H9 (cell line): Measurements from ENCODE around the gene ERC2. TPM values are rescaled to one million over a fixed set of nuclear protein-coding genes. Genes with fewer than 3 reads are reported as not detected.

Experiments
- DNase-seq: peaks from one replicate; pipeline ENCODE4 v3.0.0-alpha.2; 2017
- H2AFZ ChIP-seq: one replicate; pipeline ENCODE4 v1.6.1; 2013; ENCODE audit warnings: mild to moderate bottlenecking, low read length, control low read depth, moderate library complexity
- H2AK5ac ChIP-seq: 2 replicates; pipeline ENCODE4 v1.6.1; 2013; ENCODE audit warnings: low read length, control low read depth, mixed read lengths; ENCODE audit not compliant: insufficient read length
- H2BK120ac ChIP-seq: one replicate; pipeline ENCODE4 v1.6.1; 2013; ENCODE audit warnings: low read depth, mild to moderate bottlenecking, low read length, control low read depth, inconsistent platforms; ENCODE audit not compliant: poor library complexity, severe bottlenecking
- H2BK12ac ChIP-seq: 2 replicates; pipeline ENCODE4 v1.6.1; 2013; ENCODE audit warnings: low read length, control low read depth, mixed read lengths, low read depth; ENCODE audit not compliant: insufficient read length
- H2BK15ac ChIP-seq: 2 replicates; pipeline ENCODE4 v1.6.1; 2013; ENCODE audit warnings: low read depth, low read length, control low read depth
- H2BK20ac ChIP-seq: one replicate; pipeline ENCODE4 v1.6.1; 2013; ENCODE audit warnings: low read depth, mild to moderate bottlenecking, low read length, control low read depth, inconsistent platforms; ENCODE audit not compliant: poor library complexity, severe bottlenecking
- H2BK5ac ChIP-seq: 2 replicates; pipeline ENCODE4 v1.6.1; 2013; ENCODE audit warnings: low read length, control low read depth, mixed read lengths; ENCODE audit not compliant: insufficient read length
- H3K14ac ChIP-seq: 2 replicates; pipeline ENCODE4 v1.6.1; 2013; ENCODE audit warnings: low read length, control low read depth; ENCODE audit not compliant: insufficient read depth
- H3K18ac ChIP-seq: 2 replicates; pipeline ENCODE4 v1.6.1; 2013; ENCODE audit warnings: low read depth, mild to moderate bottlenecking, mixed read lengths, low read length, control low read depth; ENCODE audit not compliant: insufficient read length
- H3K23ac ChIP-seq: 2 replicates; pipeline ENCODE4 v1.6.1; 2013; ENCODE audit warnings: low read length, control low read depth, mixed read lengths, low read depth; ENCODE audit not compliant: insufficient read length
- H3K23me2 ChIP-seq: 2 replicates; pipeline ENCODE4 v1.6.1; 2013; ENCODE audit warnings: low read depth, mild to moderate bottlenecking, mixed read lengths, low read length, control low read depth; ENCODE audit not compliant: insufficient read length, poor library complexity, severe bottlenecking
- H3K27ac ChIP-seq: 2 replicates; pipeline ENCODE4 v1.5.1; 2013; ENCODE audit warnings: low read length, control low read depth, mixed read lengths, low read depth; ENCODE audit not compliant: insufficient read length
- H3K27me3 ChIP-seq: 2 replicates; pipeline ENCODE4 v1.6.1; 2013; ENCODE audit warnings: low read length, control low read depth, inconsistent platforms; ENCODE audit not compliant: insufficient read depth
- H3K4ac ChIP-seq: 2 replicates; pipeline ENCODE4 v1.6.1; 2013; ENCODE audit warnings: low read depth, mild to moderate bottlenecking, control low read depth, inconsistent platforms, low read length, moderate library complexity
- H3K4me1 ChIP-seq: 2 replicates; pipeline ENCODE4 v1.6.1; 2013; ENCODE audit warnings: low read length, control low read depth, inconsistent platforms; ENCODE audit not compliant: insufficient read depth
- H3K4me2 ChIP-seq: 2 replicates; pipeline ENCODE4 v1.6.1; 2013; ENCODE audit warnings: low read length, control low read depth, mixed read lengths; ENCODE audit not compliant: insufficient read length, insufficient read depth
- H3K56ac ChIP-seq: 2 replicates; pipeline ENCODE4 v1.6.1; 2013; ENCODE audit warnings: low read depth, mild to moderate bottlenecking, mixed read lengths, low read length, control low read depth; ENCODE audit not compliant: insufficient read length
- H3K79me1 ChIP-seq: 2 replicates; pipeline ENCODE4 v1.6.1; 2013; ENCODE audit warnings: low read depth, mild to moderate bottlenecking, moderate library complexity, low read length, control low read depth, inconsistent platforms; ENCODE audit not compliant: insufficient read depth, poor library complexity, severe bottlenecking
- H3K79me2 ChIP-seq: 2 replicates; pipeline ENCODE4 v1.6.1; 2013; ENCODE audit warnings: low read length, control low read depth, inconsistent platforms; ENCODE audit not compliant: insufficient read depth
- H3K9ac ChIP-seq: 2 replicates; pipeline ENCODE4 v1.6.1; 2013; ENCODE audit warnings: low read length, control low read depth, mixed read lengths; ENCODE audit not compliant: insufficient read length; ENCODE audit errors: extremely low read depth
- H3K9me3 ChIP-seq: one replicate; pipeline ENCODE4 v1.6.1; 2013; ENCODE audit warnings: low read depth, low read length, inconsistent platforms; ENCODE audit not compliant: control insufficient read depth
- H3T11ph ChIP-seq: one replicate; pipeline ENCODE4 v1.6.1; 2013; ENCODE audit warnings: mild to moderate bottlenecking, low read length, control low read depth, inconsistent platforms
- H4K20me1 ChIP-seq: one replicate; pipeline ENCODE4 v1.6.1; 2013; ENCODE audit not compliant: control insufficient read depth, insufficient read length, insufficient read depth
- H4K5ac ChIP-seq: 2 replicates; pipeline ENCODE4 v1.6.1; 2013; ENCODE audit warnings: low read depth, mild to moderate bottlenecking, mixed read lengths, low read length, control low read depth; ENCODE audit not compliant: insufficient read length
- H4K8ac ChIP-seq: replicated peaks from 2 replicates; pipeline ENCODE4 v1.6.1; 2013; ENCODE audit warnings: low read length, control low read depth, mixed read lengths, low read depth; ENCODE audit not compliant: insufficient read length
- H4K91ac ChIP-seq: 2 replicates; pipeline ENCODE4 v1.6.1; 2013; ENCODE audit warnings: low read depth, mild to moderate bottlenecking, moderate library complexity, mixed read lengths, low read length, control low read depth; ENCODE audit not compliant: insufficient read length
- H3K27ac Mint-ChIP-seq, 3 experiments: 2 replicates in 2 of 3; 3 replicates in 1 of 3; pipeline ENCODE4 v1.8.0; 2020 to 2021; ENCODE audit warnings: mixed read lengths in 3 of 3, mild to moderate bottlenecking in 1 of 3, moderate library complexity in 1 of 3
- H3K27me3 Mint-ChIP-seq: 2 replicates; pipeline ENCODE4 v1.8.0; 2021; ENCODE audit warnings: low read depth, mild to moderate bottlenecking, moderate library complexity, mixed read lengths
- H3K36me3 Mint-ChIP-seq, 3 experiments: 2 replicates in 2 of 3; 3 replicates in 1 of 3; pipeline ENCODE4 v1.8.0; 2020 to 2021; ENCODE audit warnings: low read depth in 3 of 3, mixed read lengths in 3 of 3; ENCODE audit not compliant: insufficient read depth in 1 of 3
- H3K4me1 Mint-ChIP-seq, 2 experiments: 2 replicates each; pipeline ENCODE4 v1.8.0; 2020; ENCODE audit warnings: mixed read lengths in 2 of 2
- H3K4me3 Mint-ChIP-seq, 2 experiments: 2 replicates in 1 of 2; 3 replicates in 1 of 2; pipeline ENCODE4 v1.8.0; 2020 to 2021; ENCODE audit warnings: mild to moderate bottlenecking in 2 of 2, mixed read lengths in 2 of 2, moderate library complexity in 1 of 2
- H3K9me3 Mint-ChIP-seq, 2 experiments: 2 replicates in 1 of 2; 3 replicates in 1 of 2; pipeline ENCODE4 v1.8.0; 2020; ENCODE audit warnings: mild to moderate bottlenecking in 2 of 2, mixed read lengths in 2 of 2, moderate library complexity in 1 of 2
- WGBS: extraction: QIAGEN DNeasy Blood & Tissue Kit; methylation state at CpG from one replicate; pipeline ENCODE4 v1.1.7; 2013; ENCODE audit warnings: missing lambda C conversion rate, low lambda C conversion rate, mixed read lengths; ENCODE audit not compliant: insufficient read length; ENCODE audit errors: extremely low coverage; 5-methylcytosine and 5-hydroxymethylcytosine counted together
- total RNA-seq: library from RNA; stranded (reverse); gene quantifications from 2 replicates; pipeline ENCODE4 v1.2.1, GENCODE V29; 2021
- TF ChIP-seq, protein P1 (sequence below): fragments of 200-600 bp; sonication (generic); conservative IDR thresholded peaks from 3 replicates; pipeline ENCODE4 v1.8.0; 2021; ENCODE audit warnings: antibody characterized with exemption, mild to moderate bottlenecking

ERC2 gene
- total RNA-seq, 1 experiment from 2014 or later, result 15.4 TPM

GRCh38 chr3:56291244-56291680 is 177.0 kb downstream of the ERC2 start:
- Mint-ChIP-seq H3K4me1 (peaks cover 50 to 51% of the 10 kb centered on the region in 2 experiments), H3K27me3 (no peaks in the 10 kb centered on the region), H3K4me3 (no peak overlapping the region), H3K36me3 (peaks cover 12 to 18% (median 14%) of the 10 kb centered on the region in 3 experiments; a peak in 6 of 7 replicates), H3K27ac (0 out of 7 replicates have a peak overlapping the region, but pooled peaks of 1 of the 3 experiments have one; percentile 23), H3K9me3 (no peaks in the 10 kb centered on the region)
- Histone ChIP-seq H2AFZ (no peak overlapping the region), H2BK12ac (no peak overlapping the region), H3K4me1 (peaks cover 5% of the 10 kb centered on the region; the same call in 1 of the 2 replicates), H3K18ac (no peak overlapping the region), H2BK120ac (no peak overlapping the region), H2AK5ac (no peak overlapping the region), H3K9ac (no peak overlapping the region), H3K79me2 (no peaks in the 10 kb centered on the region), H3K56ac (no peak overlapping the region), H2BK20ac (no peak overlapping the region), H2BK5ac (no peak overlapping the region), H3K4me2 (no peak overlapping the region), H3K23me2 (no peaks in the 10 kb centered on the region), H3K9me3 (no peaks in the 10 kb centered on the region), H3K14ac (no peak overlapping the region), H3T11ph (no peak overlapping the region), H3K79me1 (no peaks in the 10 kb centered on the region), H3K23ac (no peak overlapping the region), H3K27ac (no peak overlapping the region), H3K4ac (no peak overlapping the region), H4K91ac (no peak overlapping the region), H4K20me1 (no peaks in the 10 kb centered on the region), H3K27me3 (no peaks in the 10 kb centered on the region), H2BK15ac (no peak overlapping the region; the same call in 1 of the 2 replicates), H4K5ac (no peak overlapping the region), H4K8ac (no peak overlapping the region)
- no CpG with 5 or more reads among the region's 3 CpGs for WGBS
- no peak for DNase-seq
- TF ChIP-seq, protein P1, sequence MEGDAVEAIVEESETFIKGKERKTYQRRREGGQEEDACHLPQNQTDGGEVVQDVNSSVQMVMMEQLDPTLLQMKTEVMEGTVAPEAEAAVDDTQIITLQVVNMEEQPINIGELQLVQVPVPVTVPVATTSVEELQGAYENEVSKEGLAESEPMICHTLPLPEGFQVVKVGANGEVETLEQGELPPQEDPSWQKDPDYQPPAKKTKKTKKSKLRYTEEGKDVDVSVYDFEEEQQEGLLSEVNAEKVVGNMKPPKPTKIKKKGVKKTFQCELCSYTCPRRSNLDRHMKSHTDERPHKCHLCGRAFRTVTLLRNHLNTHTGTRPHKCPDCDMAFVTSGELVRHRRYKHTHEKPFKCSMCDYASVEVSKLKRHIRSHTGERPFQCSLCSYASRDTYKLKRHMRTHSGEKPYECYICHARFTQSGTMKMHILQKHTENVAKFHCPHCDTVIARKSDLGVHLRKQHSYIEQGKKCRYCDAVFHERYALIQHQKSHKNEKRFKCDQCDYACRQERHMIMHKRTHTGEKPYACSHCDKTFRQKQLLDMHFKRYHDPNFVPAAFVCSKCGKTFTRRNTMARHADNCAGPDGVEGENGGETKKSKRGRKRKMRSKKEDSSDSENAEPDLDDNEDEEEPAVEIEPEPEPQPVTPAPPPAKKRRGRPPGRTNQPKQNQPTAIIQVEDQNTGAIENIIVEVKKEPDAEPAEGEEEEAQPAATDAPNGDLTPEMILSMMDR, result no peak
